Lower lobe of right lung (tissue), 2 donors: ENCODE measurements around the gene GABRP. TPM values are rescaled to one million over a fixed set of nuclear protein-coding genes. Genes with fewer than 3 reads are reported as not detected.

ENCODE experiments used
- ATAC-seq, 2 donors: fragments of 200-7000 bp; cut with Tn5 transposase; one replicate each; pipeline ENCODE4 v1.9.1; 2020 to 2022; ENCODE audit warnings: mild to moderate bottlenecking in 2 of 2, moderate library complexity in 2 of 2
- DNase-seq: peaks from one replicate; pipeline ENCODE4 v3.0.0-alpha.2; 2020
- H3K27ac ChIP-seq: fragments of 200-600 bp; one replicate; pipeline ENCODE4 v1.8.0; 2022
- H3K27me3 ChIP-seq: fragments of 200-600 bp; one replicate; pipeline ENCODE4 v1.8.0; 2022; ENCODE audit warnings: low read depth
- H3K36me3 ChIP-seq: fragments of 200-600 bp; one replicate; pipeline ENCODE4 v1.8.0; 2022; ENCODE audit warnings: mild to moderate bottlenecking
- H3K4me1 ChIP-seq: fragments of 200-600 bp; one replicate; pipeline ENCODE4 v1.8.0; 2022
- H3K4me3 ChIP-seq: fragments of 200-600 bp; one replicate; pipeline ENCODE4 v1.8.0; 2022; ENCODE audit warnings: mild to moderate bottlenecking
- H3K9me3 ChIP-seq: fragments of 200-600 bp; one replicate; pipeline ENCODE4 v1.8.0; 2022
- CTCF ChIP-seq: fragments of 200-600 bp; IDR thresholded peaks from one replicate; pipeline ENCODE4 v1.8.0; 2022; ENCODE audit warnings: antibody characterized with exemption, mild to moderate bottlenecking
- intact Hi-C: fragments of 100-400 bp; cut with DNase I; formaldehyde crosslinking; loops from one replicate; pipeline ENCODE4 v1.11.0; 2022
- total RNA-seq: library from RNA; stranded (reverse); fragmentation: NEBNext Ultra II Directional; extraction: Animal tissue kit (Norgen Biotek cat#: 25700); gene quantifications from one replicate; pipeline ENCODE4 v1.2.1, GENCODE V29; 2021
- donor health status: DM: no; HTN: yes; CAD: no; lungs with severe emphysema.

Gene GABRP
- total RNA-seq, 1 donor from 2014 or later, result 0.38 TPM

GRCh38 chr5:170792878-170793277, 9.4 kb downstream of the GABRP start:
- Histone ChIP-seq H3K27me3 (no peaks in the 10 kb centered on the region), H3K4me3 (no peak overlapping the region), H3K27ac (no peak overlapping the region), H3K9me3 (no peaks in the 10 kb centered on the region), H3K4me1 (peaks cover 9% of the 10 kb centered on the region), H3K36me3 (no peaks in the 10 kb centered on the region)
- no peak for TF ChIP-seq CTCF
- ATAC-seq (no peak), DNase-seq (no peak)
- intact Hi-C loops, result loop anchor here (5.0 kb wide), 1 partner anchor 46 kb away; no protein-coding TSS in a partner anchor

- DNase-seq (no peak), ATAC-seq (no peak)
- Histone ChIP-seq H3K9me3 (no peaks in the 10 kb centered on the region), H3K36me3 (no peaks in the 10 kb centered on the region), H3K27ac (no peak overlapping the region), H3K4me1 (peaks cover 9% of the 10 kb centered on the region), H3K4me3 (no peak overlapping the region), H3K27me3 (no peaks in the 10 kb centered on the region)
- intact Hi-C loops, result no loop called here
- TF ChIP-seq CTCF, result no peak
Observed at GRCh38 chr5:170795154-170795553, 11.6 kb downstream of the GABRP start.

- no peaks in the 10 kb centered on the region for H3K36me3 ChIP-seq
- intact Hi-C loops, result no loop called here
- peaks cover 4% of the 10 kb centered on the region for H3K27me3 ChIP-seq
- H3K9me3 ChIP-seq, result no peaks in the 10 kb centered on the region
- no peaks in the 10 kb centered on the region for H3K4me1 ChIP-seq
- DNase-seq, result no peak
- no peak for TF ChIP-seq CTCF
- H3K4me3 ChIP-seq, result no peak overlapping the region
- no peak overlapping the region for H3K27ac ChIP-seq
- ATAC-seq, result no peak
Observed at GRCh38 chr5:170805666-170806065, 22.1 kb downstream of the GABRP start.

GRCh38 chr5:170809551-170809950, 26.0 kb downstream of the GABRP start:
- no peaks in the 10 kb centered on the region for H3K4me1 ChIP-seq
- no peak overlapping the region for H3K4me3 ChIP-seq
- no peaks in the 10 kb centered on the region for H3K36me3 ChIP-seq
- no peak for DNase-seq
- TF ChIP-seq CTCF, result peak; percentile 35
- H3K27me3 ChIP-seq, result peaks cover 4% of the 10 kb centered on the region
- intact Hi-C loops, result no loop called here
- peak; percentile 79 to 85 for ATAC-seq
- no peaks in the 10 kb centered on the region for H3K9me3 ChIP-seq
- H3K27ac ChIP-seq, result no peak overlapping the region

GRCh38 chr5:170811719-170812118, 28.2 kb downstream of the GABRP start:
- no peaks in the 10 kb centered on the region for H3K36me3 ChIP-seq
- no peak overlapping the region for H3K27ac ChIP-seq
- H3K4me1 ChIP-seq, result no peaks in the 10 kb centered on the region
- no peak for TF ChIP-seq CTCF
- ATAC-seq (no peak), DNase-seq (no peak)
- H3K4me3 ChIP-seq, result no peak overlapping the region
- intact Hi-C loops, result no loop called here
- H3K9me3 ChIP-seq, result no peaks in the 10 kb centered on the region
- H3K27me3 ChIP-seq, result peaks cover 4% of the 10 kb centered on the region

- Histone ChIP-seq H3K4me1 (no peaks in the 10 kb centered on the region), H3K9me3 (no peaks in the 10 kb centered on the region), H3K36me3 (no peaks in the 10 kb centered on the region), H3K27me3 (no peaks in the 10 kb centered on the region), H3K4me3 (no peak overlapping the region), H3K27ac (no peak overlapping the region)
- intact Hi-C loops, result no loop called here
- TF ChIP-seq CTCF, result no peak
- DNase-seq (no peak), ATAC-seq (no peak)
Observed at GRCh38 chr5:170813231-170813630, 29.7 kb downstream of the GABRP start.
